ENCODE results near the gene CREB5. TPM values are rescaled to one million over a fixed set of nuclear protein-coding genes. Genes with fewer than 3 reads are reported as not detected.

CREB5 gene
- total RNA-seq, 2 experiments from 2014 or later: not detected

- Mint-ChIP-seq H3K9me3 (ENCODE audit: insufficient read depth) (no peaks in the 10 kb centered on the region), H3K27me3 (ENCODE audit: low read depth) (peaks cover 3% of the 10 kb centered on the region), H3K27ac (no peak overlapping the region), H3K4me3 (no peak overlapping the region), H3K36me3 (ENCODE audit: low read depth) (no peaks in the 10 kb centered on the region), H3K4me1 (ENCODE audit: low read depth) (peaks cover 5% of the 10 kb centered on the region)
- ChIA-PET CTCF (no interaction called here), POLR2A (no interaction called here)
- ATAC-seq (no peak), DNase-seq (no peak)
Measured at GRCh38 chr7:28700790-28701203, 288.5 kb downstream of the CREB5 start.

- Mint-ChIP-seq H3K9me3 (ENCODE audit: insufficient read depth) (no peaks in the 10 kb centered on the region), H3K4me3 (no peak overlapping the region), H3K27ac (no peak overlapping the region), H3K36me3 (ENCODE audit: low read depth) (no peaks in the 10 kb centered on the region), H3K4me1 (ENCODE audit: low read depth) (peaks cover 5% of the 10 kb centered on the region), H3K27me3 (ENCODE audit: low read depth) (peaks cover 5% of the 10 kb centered on the region)
- DNase-seq: no peak
- POLR2A ChIA-PET: no interaction called here
- no peak for ATAC-seq
- CTCF ChIA-PET: no interaction called here
Measured at GRCh38 chr7:28701731-28702130, 289.4 kb downstream of the CREB5 start.

- POLR2A ChIA-PET: no interaction called here
- H3K36me3 Mint-ChIP-seq (ENCODE audit: low read depth): no peaks in the 10 kb centered on the region
- no peak overlapping the region for H3K4me3 Mint-ChIP-seq
- H3K27ac Mint-ChIP-seq: no peak overlapping the region
- CTCF ChIA-PET: no interaction called here
- ATAC-seq: no peak
- DNase-seq: no peak
- peaks cover 5% of the 10 kb centered on the region for H3K4me1 Mint-ChIP-seq (ENCODE audit: low read depth)
- H3K9me3 Mint-ChIP-seq (ENCODE audit: insufficient read depth): no peaks in the 10 kb centered on the region
- H3K27me3 Mint-ChIP-seq (ENCODE audit: low read depth): peaks cover 5% of the 10 kb centered on the region
Measured at GRCh38 chr7:28702171-28702570, 289.9 kb downstream of the CREB5 start.

GRCh38 chr7:28703037-28703765, 290.9 kb downstream of the CREB5 start:
- ChIA-PET POLR2A (no interaction called here), CTCF (interaction anchor here (0.5 kb wide), 1 partner anchor 136 kb away, joined by 3 read pairs; no protein-coding TSS in a partner anchor)
- no peaks in the 10 kb centered on the region for H3K36me3 Mint-ChIP-seq (ENCODE audit: low read depth)
- no peaks in the 10 kb centered on the region for H3K9me3 Mint-ChIP-seq (ENCODE audit: insufficient read depth)
- peaks cover 5% of the 10 kb centered on the region for H3K4me1 Mint-ChIP-seq (ENCODE audit: low read depth)
- ATAC-seq: no peak
- no peak overlapping the region for H3K27ac Mint-ChIP-seq
- DNase-seq: no peak
- peaks cover 5% of the 10 kb centered on the region for H3K27me3 Mint-ChIP-seq (ENCODE audit: low read depth)
- H3K4me3 Mint-ChIP-seq: no peak overlapping the region

GRCh38 chr7:28704706-28705105, 292.4 kb downstream of the CREB5 start:
- H3K27me3 Mint-ChIP-seq (ENCODE audit: low read depth): peaks cover 2% of the 10 kb centered on the region
- ChIA-PET CTCF (no interaction called here), POLR2A (interaction anchor here (0.6 kb wide), 1 partner anchor 12 kb away, joined by 3 read pairs; no protein-coding TSS in a partner anchor)
- H3K9me3 Mint-ChIP-seq (ENCODE audit: insufficient read depth): no peaks in the 10 kb centered on the region
- no peaks in the 10 kb centered on the region for H3K4me1 Mint-ChIP-seq (ENCODE audit: low read depth)
- no peak overlapping the region for H3K27ac Mint-ChIP-seq
- H3K4me3 Mint-ChIP-seq: no peak overlapping the region
- no peak for DNase-seq
- no peaks in the 10 kb centered on the region for H3K36me3 Mint-ChIP-seq (ENCODE audit: low read depth)
- ATAC-seq: no peak

- ATAC-seq (no peak), DNase-seq (no peak)
- Mint-ChIP-seq H3K4me1 (ENCODE audit: low read depth) (no peaks in the 10 kb centered on the region), H3K9me3 (ENCODE audit: insufficient read depth) (no peaks in the 10 kb centered on the region), H3K27ac (no peak overlapping the region), H3K27me3 (ENCODE audit: low read depth) (peaks cover 2% of the 10 kb centered on the region), H3K4me3 (no peak overlapping the region), H3K36me3 (ENCODE audit: low read depth) (no peaks in the 10 kb centered on the region)
- POLR2A ChIA-PET: no interaction called here
- CTCF ChIA-PET: no interaction called here
Measured at GRCh38 chr7:28705350-28705749, 293.0 kb downstream of the CREB5 start.

GRCh38 chr7:28706584-28706983, 294.3 kb downstream of the CREB5 start:
- H3K27ac Mint-ChIP-seq: no peak overlapping the region

GRCh38 chr7:28707291-28707690, 295.0 kb downstream of the CREB5 start:
- peaks cover 2% of the 10 kb centered on the region for H3K27me3 Mint-ChIP-seq (ENCODE audit: low read depth)
- H3K9me3 Mint-ChIP-seq (ENCODE audit: insufficient read depth): no peaks in the 10 kb centered on the region
- POLR2A ChIA-PET: no interaction called here
- no peak overlapping the region for H3K27ac Mint-ChIP-seq
- no peaks in the 10 kb centered on the region for H3K36me3 Mint-ChIP-seq (ENCODE audit: low read depth)
- CTCF ChIA-PET: no interaction called here
- H3K4me3 Mint-ChIP-seq: no peak overlapping the region
- ATAC-seq: no peak
- DNase-seq: no peak
- H3K4me1 Mint-ChIP-seq (ENCODE audit: low read depth): no peaks in the 10 kb centered on the region

More at GRCh38 chr7:28706584-28706983, 294.3 kb downstream of the CREB5 start:
- Mint-ChIP-seq H3K4me1 (ENCODE audit: low read depth) (no peaks in the 10 kb centered on the region), H3K4me3 (no peak overlapping the region), H3K36me3 (ENCODE audit: low read depth) (no peaks in the 10 kb centered on the region), H3K9me3 (ENCODE audit: insufficient read depth) (no peaks in the 10 kb centered on the region), H3K27me3 (ENCODE audit: low read depth) (peaks cover 2% of the 10 kb centered on the region)
- no peak for ATAC-seq
- no peak for DNase-seq
- POLR2A ChIA-PET: no interaction called here
- CTCF ChIA-PET: no interaction called here

- Mint-ChIP-seq H3K4me3 (no peak overlapping the region), H3K4me1 (ENCODE audit: low read depth) (no peaks in the 10 kb centered on the region), H3K27ac (no peak overlapping the region), H3K36me3 (ENCODE audit: low read depth) (no peaks in the 10 kb centered on the region), H3K9me3 (ENCODE audit: insufficient read depth) (no peaks in the 10 kb centered on the region), H3K27me3 (ENCODE audit: low read depth) (peaks cover 2% of the 10 kb centered on the region)
- ChIA-PET POLR2A (no interaction called here), CTCF (no interaction called here)
- no peak for DNase-seq
- ATAC-seq: no peak
Measured at GRCh38 chr7:28708033-28708951, 296.0 kb downstream of the CREB5 start.

GRCh38 chr7:28709748-28710147, 297.4 kb downstream of the CREB5 start:
- peaks cover 2% of the 10 kb centered on the region for H3K27me3 Mint-ChIP-seq (ENCODE audit: low read depth)
- CTCF ChIA-PET: no interaction called here
- H3K27ac Mint-ChIP-seq: no peak overlapping the region

GRCh38 chr7:28711114-28711513, 298.8 kb downstream of the CREB5 start:
- POLR2A ChIA-PET: no interaction called here
- H3K9me3 Mint-ChIP-seq (ENCODE audit: insufficient read depth): no peaks in the 10 kb centered on the region
- no peaks in the 10 kb centered on the region for H3K36me3 Mint-ChIP-seq (ENCODE audit: low read depth)
- H3K4me1 Mint-ChIP-seq (ENCODE audit: low read depth): no peaks in the 10 kb centered on the region
- no peak overlapping the region for H3K27ac Mint-ChIP-seq
- ATAC-seq (no peak), DNase-seq (no peak)
- H3K4me3 Mint-ChIP-seq: no peak overlapping the region
- CTCF ChIA-PET: interaction anchor here (1.1 kb wide), 1 partner anchor 102 kb away, joined by 3 read pairs; no protein-coding TSS in a partner anchor
- peaks cover 2% of the 10 kb centered on the region for H3K27me3 Mint-ChIP-seq (ENCODE audit: low read depth)

More at GRCh38 chr7:28709748-28710147, 297.4 kb downstream of the CREB5 start:
- DNase-seq (no peak), ATAC-seq (no peak)
- Mint-ChIP-seq H3K4me1 (ENCODE audit: low read depth) (no peaks in the 10 kb centered on the region), H3K4me3 (no peak overlapping the region), H3K36me3 (ENCODE audit: low read depth) (no peaks in the 10 kb centered on the region), H3K9me3 (ENCODE audit: insufficient read depth) (no peaks in the 10 kb centered on the region)
- POLR2A ChIA-PET: no interaction called here

GRCh38 chr7:28714459-28715120, 302.3 kb downstream of the CREB5 start:
- Mint-ChIP-seq H3K27ac (no peak overlapping the region), H3K4me3 (no peak overlapping the region), H3K27me3 (ENCODE audit: low read depth) (no peaks in the 10 kb centered on the region), H3K4me1 (ENCODE audit: low read depth) (no peaks in the 10 kb centered on the region), H3K9me3 (ENCODE audit: insufficient read depth) (no peaks in the 10 kb centered on the region), H3K36me3 (ENCODE audit: low read depth) (no peaks in the 10 kb centered on the region)
- DNase-seq (no peak), ATAC-seq (no peak)
- CTCF ChIA-PET: no interaction called here
- POLR2A ChIA-PET: no interaction called here
